Mucosa of descending colon (tissue), 3 donors: ENCODE measurements around the gene AAMP. TPM values are rescaled to one million over a fixed set of nuclear protein-coding genes. Genes with fewer than 3 reads are reported as not detected.
A peak's percentile ranks its signal among the peaks of the same experiment; 100 is the strongest.

Experiments
- ATAC-seq: fragments of 200-7000 bp; cut with Tn5 transposase; one replicate; pipeline ENCODE4 v1.9.1; 2020; ENCODE audit warnings: mild to moderate bottlenecking, moderate library complexity
- DNase-seq, 3 donors: peaks; one replicate each; pipeline ENCODE4 v3.0.0-alpha.2; 2020
- H3K36me3 ChIP-seq: fragments of 200-600 bp; one replicate; pipeline ENCODE4 v1.8.0; 2021; ENCODE audit warnings: low read depth, mild to moderate bottlenecking
- H3K4me1 ChIP-seq: fragments of 200-600 bp; one replicate; pipeline ENCODE4 v1.8.0; 2021; ENCODE audit warnings: low read depth, mild to moderate bottlenecking
- H3K4me3 ChIP-seq: fragments of 200-600 bp; one replicate; pipeline ENCODE4 v1.8.0; 2021; ENCODE audit warnings: mild to moderate bottlenecking
- H3K9me3 ChIP-seq: fragments of 200-600 bp; one replicate; pipeline ENCODE4 v1.8.0; 2021; ENCODE audit warnings: mild to moderate bottlenecking
- CTCF ChIP-seq: fragments of 200-600 bp; IDR thresholded peaks from one replicate; pipeline ENCODE4 v1.8.0; 2022; ENCODE audit warnings: antibody characterized with exemption, mild to moderate bottlenecking
- intact Hi-C, 2 donors: fragments of 100-400 bp; cut with DNase I in 1 of 2; cut with micrococcal nuclease in 1 of 2; formaldehyde crosslinking; loops; one replicate each; pipeline versions ENCODE4 v1.11.0 to v1.11.1; 2022; cut with DNase I, micrococcal nuclease
- total RNA-seq, 3 donors: library from RNA; stranded (reverse); fragmentation: NEBNext Ultra II Directional in 2 of 3; extraction: Animal tissue kit (Norgen Biotek cat#: 25700) in 2 of 3; gene quantifications; one replicate each; pipeline versions ENCODE4 v1.2.1 to v1.2.4, GENCODE V29; 2021 to 2023
- donor health status: DM: no; HTN: no; CAD: no; lungs with moderate emphysema.
- donor health status: DM: no; HTN: no; CAD: no.
- donor health status: DM: no; HTN: yes; CAD: no.

AAMP gene
- total RNA-seq, 3 donors from 2014 or later, result 80.2 to 97.0 (median 94.1) TPM

GRCh38 chr2:218223046-218223445, 46.9 kb downstream of the AAMP start:
- Histone ChIP-seq H3K9me3 (no peaks in the 10 kb centered on the region), H3K36me3 (no peaks in the 10 kb centered on the region), H3K4me3 (no peak overlapping the region), H3K4me1 (peaks cover 53% of the 10 kb centered on the region)
- DNase-seq (no peak), ATAC-seq (peak; percentile 39)
- intact Hi-C loops, result no loop called here
- TF ChIP-seq CTCF, result no peak

- intact Hi-C loops, result no loop called here
- H3K4me1 ChIP-seq, result peaks cover 59% of the 10 kb centered on the region
- no peaks in the 10 kb centered on the region for H3K9me3 ChIP-seq
- no peaks in the 10 kb centered on the region for H3K36me3 ChIP-seq
- DNase-seq, result no peak
- TF ChIP-seq CTCF, result no peak
- no peak overlapping the region for H3K4me3 ChIP-seq
- ATAC-seq, result no peak
Measured at GRCh38 chr2:218221000-218221399, 48.9 kb downstream of the AAMP start.

GRCh38 chr2:218219934-218220333, 50.0 kb downstream of the AAMP start:
- TF ChIP-seq CTCF, result no peak
- H3K4me3 ChIP-seq, result no peak overlapping the region
- no peak for ATAC-seq

GRCh38 chr2:218218268-218219185, 51.4 kb downstream of the AAMP start:
- ATAC-seq (no peak), DNase-seq (no peak)
- intact Hi-C loops, result no loop called here

More at GRCh38 chr2:218219934-218220333, 50.0 kb downstream of the AAMP start:
- no peaks in the 10 kb centered on the region for H3K9me3 ChIP-seq
- peaks cover 60% of the 10 kb centered on the region for H3K4me1 ChIP-seq
- H3K36me3 ChIP-seq, result no peaks in the 10 kb centered on the region
- intact Hi-C loops, result no loop called here
- DNase-seq, result no peak

More at GRCh38 chr2:218218268-218219185, 51.4 kb downstream of the AAMP start:
- no peaks in the 10 kb centered on the region for H3K9me3 ChIP-seq
- no peak for TF ChIP-seq CTCF
- peak overlapping the region; percentile 93 for H3K4me3 ChIP-seq
- H3K4me1 ChIP-seq, result peaks cover 55% of the 10 kb centered on the region
- no peaks in the 10 kb centered on the region for H3K36me3 ChIP-seq
